B cell (primary cell): ENCODE measurements around the gene UQCR10. TPM values are rescaled to one million over a fixed set of nuclear protein-coding genes. Genes with fewer than 3 reads are reported as not detected.

Experiments
- ATAC-seq: fragments of 200-7000 bp; cut with Tn5 transposase; one replicate; pipeline ENCODE4 v1.10.0; 2021; ENCODE audit warnings: low read depth, mild to moderate bottlenecking, moderate number of reproducible peaks, moderate library complexity
- CTCF ChIA-PET: fragments of 350-600 bp; sonication (Branson Sonifier 250); formaldehyde crosslinking; loops from one replicate; lab custom pipeline; 2021; ENCODE audit warnings: antibody characterized with exemption, inconsistent platforms; lab: Charles Lee
- POLR2A ChIA-PET: fragments of 350-600 bp; sonication (Branson Sonifier 250); formaldehyde crosslinking; loops from one replicate; lab custom pipeline; 2021; ENCODE audit warnings: antibody characterized with exemption; lab: Charles Lee
- DNase-seq: peaks from one replicate; pipeline ENCODE4 v3.0.0; 2013
- H2AFZ ChIP-seq: 2 replicates; pipeline ENCODE4 v1.6.1; 2012; ENCODE audit warnings: mild to moderate bottlenecking, low read depth, low read length; ENCODE audit not compliant: insufficient read depth, poor library complexity, severe bottlenecking
- H3K27ac ChIP-seq, 2 donors: 1 replicate in 1 of 2; 2 replicates in 1 of 2; pipeline ENCODE4 v1.5.1; 2012 to 2013; ENCODE audit warnings: low read length in 2 of 2, mild to moderate bottlenecking in 2 of 2, moderate library complexity in 1 of 2
- H3K27me3 ChIP-seq, 4 experiments: fragments of 200-600 bp in 1 of 4; sonication (generic) in 1 of 4; replicated peaks in 1 of 4; 1 replicate in 2 of 4; 2 replicates in 2 of 4; pipeline versions ENCODE4 v1.6.1 to v1.7.0; 2013 to 2016; ENCODE audit warnings: low read length in 3 of 4, mild to moderate bottlenecking in 2 of 4, mixed read lengths in 1 of 4, moderate library complexity in 1 of 4; ENCODE audit not compliant: insufficient read depth in 4 of 4, control insufficient read depth in 3 of 4; ENCODE audit errors: control extremely low read depth in 1 of 4
- H3K36me3 ChIP-seq, 2 experiments: replicated peaks in 1 of 2; 1 replicate in 1 of 2; 2 replicates in 1 of 2; pipeline versions ENCODE4 v1.6.1 to v1.7.1; 2013; ENCODE audit warnings: low read length in 1 of 2; ENCODE audit not compliant: insufficient read depth in 2 of 2, control insufficient read depth in 1 of 2; ENCODE audit errors: control extremely low read depth in 1 of 2, extremely low read depth in 1 of 2
- H3K4me1 ChIP-seq, 2 donors: fragments of 200-600 bp in 1 of 2; sonication (generic) in 1 of 2; 1 replicate in 1 of 2; 2 replicates in 1 of 2; pipeline versions ENCODE4 v1.5.1 to v1.6.1; 2013 to 2017; ENCODE audit warnings: low read length in 2 of 2; ENCODE audit not compliant: control insufficient read depth in 2 of 2, insufficient read depth in 2 of 2
- H3K4me2 ChIP-seq: replicated peaks from 2 replicates; pipeline ENCODE3; 2012; ENCODE audit warnings: mild to moderate bottlenecking, low read depth, low read length; ENCODE audit not compliant: poor library complexity, severe bottlenecking
- H3K4me3 ChIP-seq, 5 experiments: fragments of 200-600 bp in 1 of 5; sonication (generic) in 1 of 5; 1 replicate in 3 of 5; 2 replicates in 2 of 5; pipeline versions ENCODE4 v1.5.1 to v1.7.0; 2011 to 2016; ENCODE audit warnings: low read length in 4 of 5, mild to moderate bottlenecking in 4 of 5, low read depth in 2 of 5, control low read depth in 1 of 5, moderate library complexity in 1 of 5; ENCODE audit not compliant: insufficient read depth in 1 of 5; ENCODE audit errors: control extremely low read depth in 1 of 5, extremely low read depth in 1 of 5
- H3K79me2 ChIP-seq: fragments of 200-600 bp; sonication (generic); one replicate; pipeline ENCODE4 v1.6.0; 2016; ENCODE audit warnings: low read length; ENCODE audit not compliant: control insufficient read depth, insufficient read depth
- H3K9ac ChIP-seq: fragments of 200-600 bp; sonication (generic); 2 replicates; pipeline ENCODE4 v1.6.1; 2017; ENCODE audit warnings: mild to moderate bottlenecking, low read length, moderate library complexity
- H3K9me3 ChIP-seq, 3 donors: one replicate each; pipeline versions ENCODE4 v1.6.1 to v1.7.1; 2013; ENCODE audit warnings: low read length in 2 of 3; ENCODE audit not compliant: control insufficient read depth in 2 of 3, insufficient read depth in 1 of 3; ENCODE audit errors: control extremely low read depth in 1 of 3
- H4K20me1 ChIP-seq: 2 replicates; pipeline ENCODE4 v1.6.0; 2012; ENCODE audit warnings: mild to moderate bottlenecking, low read length; ENCODE audit not compliant: insufficient read depth, control insufficient read depth, poor library complexity, severe bottlenecking
- H3K27ac Mint-ChIP-seq: one replicate; pipeline ENCODE4 v1.8.0; 2021; ENCODE audit warnings: mixed read lengths
- H3K27me3 Mint-ChIP-seq: one replicate; pipeline ENCODE4 v1.8.0; 2021; ENCODE audit warnings: mixed read lengths
- H3K4me1 Mint-ChIP-seq: one replicate; pipeline ENCODE4 v1.8.0; 2021; ENCODE audit warnings: mixed read lengths
- H3K4me3 Mint-ChIP-seq: one replicate; pipeline ENCODE4 v1.8.0; 2021; ENCODE audit warnings: mixed read lengths
- H3K9me3 Mint-ChIP-seq: one replicate; pipeline ENCODE4 v1.8.0; 2022; ENCODE audit warnings: mixed read lengths; ENCODE audit not compliant: insufficient read depth
- CTCF ChIP-seq: fragments of 200-600 bp; IDR thresholded peaks from one replicate; pipeline ENCODE4 v1.8.0; 2022; ENCODE audit warnings: antibody characterized with exemption, mild to moderate bottlenecking
- EZH2 ChIP-seq: IDR thresholded peaks from 2 replicates; pipeline ENCODE4 v1.6.1; 2012; ENCODE audit warnings: borderline replicate concordance, low read depth, mild to moderate bottlenecking, moderate library complexity, low read length; ENCODE audit not compliant: insufficient read depth, poor library complexity, severe bottlenecking
- WGBS: methylation state at CpG from one replicate; pipeline ENCODE4 v1.1.5; 2013; ENCODE audit warnings: missing lambda C conversion rate; ENCODE audit not compliant: insufficient coverage; 5-methylcytosine and 5-hydroxymethylcytosine counted together
- intact Hi-C: fragments of 100-400 bp; cut with micrococcal nuclease; formaldehyde crosslinking; loops from one replicate; pipeline ENCODE4 v1.10.0; 2022
- polyA plus RNA-seq: library from polyadenylated mRNA; depleted of rRNA; stranded (reverse); fragments of >200 nt; gene quantifications from 2 replicates; pipeline ENCODE4 v1.2.3, GENCODE V29; 2012
- total RNA-seq, 2 donors: library from RNA; stranded (reverse); fragments of 120-200 nt in 1 of 2; gene quantifications; 1 replicate in 1 of 2; 2 replicates in 1 of 2; pipeline versions ENCODE4 v1.2.3 to v1.2.4, GENCODE V29; 2013 to 2022

Gene UQCR10
- total and polyA plus RNA-seq, 2 donors (not counting 1 experiment from before 2014, with no cell fraction given): 41.0 to 67.6 TPM

DNA sequence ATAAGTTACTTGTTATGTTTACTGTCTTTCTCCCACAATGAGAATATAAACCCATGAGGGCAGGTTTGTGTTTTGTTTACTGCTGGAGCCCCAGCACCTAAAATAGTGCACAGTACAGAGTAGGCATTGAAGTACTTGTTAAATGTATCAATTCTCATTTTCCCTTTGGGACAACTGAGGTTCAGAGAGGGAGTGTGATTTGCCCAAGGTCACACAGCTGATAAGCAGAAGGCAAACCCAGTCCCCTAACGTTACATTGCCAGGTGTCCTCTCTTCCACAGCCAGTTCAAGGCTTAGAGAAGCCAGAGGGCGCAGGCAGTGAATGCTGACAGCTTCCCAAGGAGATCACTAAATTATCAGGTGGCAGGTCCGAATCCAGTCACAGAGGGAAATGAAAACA is 17.1 kb upstream of the UQCR10 start:
- Histone ChIP-seq H3K27me3 (no peaks in the 10 kb centered on the region), H3K27ac (no peak overlapping the region), H4K20me1 (peaks cover 12% of the 10 kb centered on the region), H3K4me2 (no peak overlapping the region), H3K4me1 (no peaks in the 10 kb centered on the region), H3K79me2 (peaks cover 8% of the 10 kb centered on the region), H3K9me3 (no peaks in the 10 kb centered on the region), H2AFZ (no peak overlapping the region), H3K9ac (no peak overlapping the region), H3K4me3 (no peak overlapping the region), H3K36me3 (peaks cover 0 to 28% of the 10 kb centered on the region in 2 experiments)
- CTCF ChIA-PET: no interaction called here
- H3K4me1 Mint-ChIP-seq: no peaks in the 10 kb centered on the region
- no peaks in the 10 kb centered on the region for H3K27me3 Mint-ChIP-seq
- intact Hi-C loops: no loop called here
- POLR2A ChIA-PET: no interaction called here
- ATAC-seq: no peak
- H3K9me3 Mint-ChIP-seq: no peaks in the 10 kb centered on the region
- 97% methylated on average over 3 of the region's 3 CpGs for WGBS
- TF ChIP-seq EZH2: no peak
- no peak for TF ChIP-seq CTCF
- H3K27ac Mint-ChIP-seq: no peak overlapping the region
- no peak for DNase-seq
- no peak overlapping the region for H3K4me3 Mint-ChIP-seq

DNA sequence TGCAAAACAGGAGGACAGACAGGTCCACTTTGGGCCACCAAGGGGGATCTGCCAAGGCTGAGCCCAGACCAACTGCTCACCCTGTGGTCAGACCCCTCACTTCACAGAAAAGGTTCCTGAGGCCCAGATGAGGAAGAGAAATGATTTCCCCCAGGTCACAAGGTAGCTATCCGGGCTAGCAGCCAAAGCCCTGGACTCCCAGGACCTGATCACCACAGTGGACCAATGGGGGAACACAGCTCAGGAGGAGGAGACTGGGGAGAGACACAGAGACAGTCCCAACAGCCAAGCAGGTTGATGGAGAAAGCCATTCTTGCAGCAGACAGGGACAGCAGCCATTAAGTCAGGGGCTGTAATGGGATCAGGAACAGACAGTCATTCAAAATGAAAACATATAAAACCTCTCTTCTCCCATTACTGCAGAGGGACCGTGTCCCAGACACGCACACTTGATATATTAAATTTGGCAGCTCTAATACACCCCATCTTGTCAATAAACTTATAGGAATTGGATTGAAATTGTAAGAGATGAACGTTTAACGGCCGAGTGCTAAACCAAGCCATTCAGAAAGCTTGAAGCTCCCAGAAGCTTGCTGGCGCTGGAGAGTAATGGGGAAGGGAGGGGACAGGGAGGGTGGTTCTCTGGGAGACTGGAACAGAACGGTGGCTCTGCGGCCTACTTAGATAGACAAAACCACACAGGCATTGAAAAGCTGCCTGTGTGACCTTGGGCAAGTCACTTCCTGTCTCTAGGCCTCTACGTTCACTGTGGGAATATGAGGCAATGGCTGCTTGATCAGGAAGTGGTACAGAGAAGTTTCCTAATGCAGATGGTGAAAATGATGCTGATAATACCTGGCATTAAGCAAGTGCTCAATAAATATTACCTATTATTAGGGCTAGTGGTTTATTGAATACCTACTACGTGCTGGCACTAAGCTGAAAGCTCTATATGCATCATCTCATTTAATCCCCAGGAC is 16.3 kb upstream of the UQCR10 start:
- Histone ChIP-seq H3K4me3 (no peak overlapping the region), H3K27ac (no peak overlapping the region), H3K36me3 (peaks cover 0 to 22% of the 10 kb centered on the region in 2 experiments), H3K9me3 (no peaks in the 10 kb centered on the region), H3K4me1 (no peaks in the 10 kb centered on the region), H3K9ac (no peak overlapping the region), H3K4me2 (no peak overlapping the region), H3K79me2 (peaks cover 11% of the 10 kb centered on the region), H3K27me3 (no peaks in the 10 kb centered on the region), H2AFZ (no peak overlapping the region), H4K20me1 (peaks cover 12% of the 10 kb centered on the region)
- intact Hi-C loops: no loop called here
- no peak for DNase-seq
- H3K27ac Mint-ChIP-seq: no peak overlapping the region
- no peaks in the 10 kb centered on the region for H3K9me3 Mint-ChIP-seq
- ATAC-seq: no peak
- ChIA-PET POLR2A (no interaction called here), CTCF (no interaction called here)
- no peak for TF ChIP-seq EZH2
- H3K27me3 Mint-ChIP-seq: no peaks in the 10 kb centered on the region
- WGBS: 89% methylated on average over 6 of the region's 11 CpGs
- no peak overlapping the region for H3K4me3 Mint-ChIP-seq
- peaks cover 6% of the 10 kb centered on the region for H3K4me1 Mint-ChIP-seq
